ENCODE results near the gene MGME1.

- TF ChIP-seq POLR2A (IDR thresholded peaks at IDR 0.05), result no peak
- TF ChIP-seq CTCF (IDR thresholded peaks at IDR 0.05), result peak; percentile 89 to 96 (median 92)
These were observed 27.4 kb downstream of the MGME1 start for GRCh38 chr20:17995967-17996819.

All from uterus (tissue), 2 donors.